GM18498 (cell line): Measurements from ENCODE around the gene OR8B12.
"Not testable (repeated sequence)": the region's sequence is repeated elsewhere in the genome, so short reads cannot be mapped to it uniquely, and the experiment has no call there.

ENCODE experiments used
- ATAC-seq: cut with Tn5 transposase; IDR thresholded peaks from one replicate; pipeline ENCODE4 v1.9.1; 2021; ENCODE audit warnings: mild to moderate bottlenecking, moderate library complexity; ENCODE audit not compliant: unreplicated experiment

OR8B12 gene

DNA sequence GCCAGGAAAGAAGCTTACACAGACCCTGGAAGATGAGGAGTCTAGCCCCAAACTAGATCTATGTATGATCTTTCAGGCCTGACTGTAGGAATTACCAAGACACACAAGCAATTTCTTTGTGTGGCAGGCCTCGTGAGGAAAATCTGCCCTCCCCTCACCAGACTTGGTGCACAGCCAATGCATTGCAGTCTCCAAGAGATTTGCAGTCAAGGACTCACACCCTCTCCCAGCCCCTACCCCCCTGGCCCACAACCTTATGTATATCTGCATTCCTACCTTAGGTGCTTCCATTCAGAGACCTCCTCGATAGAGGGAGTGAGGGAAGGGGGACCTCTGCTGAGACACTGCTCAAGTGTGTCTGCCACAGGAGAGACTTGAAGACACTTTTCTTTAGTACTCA, 9.8 kb downstream of the OR8B12 start:
- ATAC-seq = no peak

DNA sequence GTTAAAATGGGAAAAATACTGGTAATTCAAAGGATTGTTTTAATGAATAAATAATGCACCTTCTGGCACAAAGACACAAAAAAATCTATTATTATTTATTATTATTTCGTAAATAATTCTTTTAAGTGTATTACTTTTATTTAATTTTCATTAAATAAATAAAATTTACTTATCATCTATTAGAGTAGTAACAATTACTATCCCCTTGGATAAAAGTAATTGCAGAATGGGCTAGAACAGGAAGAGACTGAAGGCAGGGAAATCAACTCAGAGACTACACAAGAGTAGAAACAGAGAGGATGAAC, 23.0 kb downstream of the OR8B12 start:
- no peak for ATAC-seq

DNA sequence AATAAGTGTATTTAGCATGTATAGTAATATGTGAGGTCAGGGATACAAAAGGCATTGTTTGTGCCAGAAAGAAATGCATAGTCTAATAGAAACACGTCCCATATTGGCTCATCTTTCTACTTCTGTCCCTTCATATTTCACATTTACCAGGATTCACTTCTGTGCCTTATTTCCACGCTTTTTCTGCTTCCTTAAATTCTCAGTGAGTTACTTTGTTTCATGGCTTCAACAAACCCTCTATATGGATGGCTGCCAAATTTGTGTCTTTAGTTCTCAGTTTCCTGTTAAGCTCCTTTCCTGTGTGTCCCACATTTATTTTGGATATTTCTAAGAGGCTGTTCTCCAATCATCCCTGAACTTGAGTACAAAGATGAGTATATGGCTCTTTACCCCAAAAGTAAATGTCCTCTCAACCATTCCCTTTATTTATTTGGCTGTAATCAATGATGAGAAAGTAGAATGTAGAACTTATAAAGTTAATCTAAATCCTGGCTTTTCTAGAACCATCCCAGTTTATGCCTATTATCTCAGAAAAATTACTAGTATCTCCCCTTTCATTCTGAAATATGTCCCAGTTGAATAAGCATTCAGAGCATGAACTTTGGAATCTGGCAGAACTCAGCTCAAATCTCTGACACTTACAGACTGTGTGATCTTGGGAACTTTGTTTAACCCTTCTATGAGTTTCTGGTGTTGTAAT, 23.5 kb downstream of the OR8B12 start:
- ATAC-seq = no peak

DNA sequence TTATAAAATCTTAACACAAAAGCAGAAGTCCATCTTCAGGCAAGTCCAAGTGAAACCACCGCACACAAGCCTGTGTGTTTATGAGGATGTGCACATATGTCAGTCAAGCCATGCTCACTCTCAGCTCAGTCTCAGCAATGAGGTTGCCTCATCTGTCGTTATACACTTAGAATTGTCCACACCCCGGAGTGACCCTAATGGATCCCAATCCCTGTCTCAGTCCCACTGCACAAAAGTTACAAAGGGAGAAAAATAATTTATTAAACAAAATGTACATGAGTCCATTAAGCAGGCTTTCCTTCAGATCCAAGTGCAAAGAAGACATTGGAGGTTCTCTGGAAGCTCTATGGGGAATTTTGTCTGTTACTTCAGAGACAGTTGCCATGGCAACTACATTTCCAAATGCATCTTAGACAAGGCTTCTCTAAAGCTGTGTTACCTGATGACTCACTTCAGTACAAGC, 24.4 kb downstream of the OR8B12 start:
- no peak for ATAC-seq

DNA sequence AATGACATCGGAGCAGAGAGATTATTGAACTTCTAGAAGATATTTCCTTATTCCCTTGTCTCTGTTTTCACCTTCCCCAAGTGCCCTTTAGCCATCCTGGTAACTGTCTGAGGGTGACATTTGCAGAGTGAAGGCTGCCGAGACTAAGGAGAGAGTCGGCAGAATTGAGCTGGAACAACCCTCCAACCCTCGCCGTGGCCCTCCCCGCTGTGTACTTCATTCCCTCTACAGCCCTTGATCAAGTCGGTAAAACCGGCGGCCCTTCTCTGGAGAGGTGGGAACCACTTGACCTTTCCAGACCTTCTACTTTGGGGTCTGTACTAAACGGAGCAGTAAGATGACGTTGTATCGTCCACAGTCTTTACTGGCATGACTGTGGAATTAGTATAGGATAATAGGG, 26.1 kb downstream of the OR8B12 start:
- no peak for ATAC-seq

DNA sequence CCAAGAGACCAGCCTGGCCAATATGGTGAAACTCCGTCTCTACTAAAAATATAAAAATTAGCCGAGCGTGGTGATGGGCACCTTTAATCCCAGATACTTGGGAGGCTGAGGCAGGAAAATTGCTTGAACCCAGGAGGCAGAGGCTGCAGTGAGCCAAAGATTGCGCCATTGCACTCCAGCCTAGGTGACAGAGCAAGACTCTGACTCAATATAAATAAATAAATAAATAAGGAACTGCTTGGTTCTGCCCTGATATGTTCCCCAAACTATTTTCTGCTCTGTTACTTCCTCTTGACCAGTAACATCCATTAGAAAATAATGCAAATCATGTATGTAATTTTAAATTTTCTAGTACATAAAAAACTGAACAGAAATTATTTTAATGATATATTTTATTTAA, 28.8 kb downstream of the OR8B12 start:
- ATAC-seq = not testable (repeated sequence)

DNA sequence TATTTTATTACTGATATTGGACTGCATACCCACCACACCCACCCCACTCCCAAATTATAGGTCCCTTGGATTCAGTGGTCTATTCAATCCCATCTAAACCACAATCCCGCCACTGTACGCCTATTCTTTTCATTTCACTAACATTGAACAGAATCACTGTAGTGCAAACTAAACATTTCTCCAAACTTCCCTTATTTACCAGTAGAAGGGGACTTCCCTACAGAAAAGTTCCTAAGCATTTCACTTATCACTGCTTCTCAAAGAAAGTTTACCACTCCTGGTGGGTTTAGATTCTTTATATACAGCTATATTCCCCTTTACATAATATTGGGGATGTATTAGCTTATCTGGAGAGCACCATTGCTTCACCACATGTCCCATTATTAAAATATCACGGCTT, 29.3 kb downstream of the OR8B12 start:
- no peak for ATAC-seq

DNA sequence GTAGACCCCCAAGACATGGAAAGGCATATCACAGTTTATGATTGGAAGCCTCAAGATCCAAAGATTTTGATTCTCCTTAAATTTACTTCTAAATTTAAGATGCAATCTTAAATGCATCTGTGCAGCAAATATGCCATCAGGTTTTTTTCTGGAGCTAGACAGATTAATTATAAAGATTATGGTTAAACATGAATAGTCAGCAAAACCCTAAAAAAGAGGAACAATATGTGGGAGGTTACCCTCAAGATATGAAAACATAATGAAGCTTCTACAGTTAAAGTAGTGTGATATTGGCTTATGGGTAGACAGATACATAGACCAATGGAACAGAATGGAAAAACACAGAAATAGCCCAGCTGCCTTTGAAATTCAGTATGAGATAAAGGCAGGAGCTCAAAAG, 31.7 kb downstream of the OR8B12 start:
- no peak for ATAC-seq

DNA sequence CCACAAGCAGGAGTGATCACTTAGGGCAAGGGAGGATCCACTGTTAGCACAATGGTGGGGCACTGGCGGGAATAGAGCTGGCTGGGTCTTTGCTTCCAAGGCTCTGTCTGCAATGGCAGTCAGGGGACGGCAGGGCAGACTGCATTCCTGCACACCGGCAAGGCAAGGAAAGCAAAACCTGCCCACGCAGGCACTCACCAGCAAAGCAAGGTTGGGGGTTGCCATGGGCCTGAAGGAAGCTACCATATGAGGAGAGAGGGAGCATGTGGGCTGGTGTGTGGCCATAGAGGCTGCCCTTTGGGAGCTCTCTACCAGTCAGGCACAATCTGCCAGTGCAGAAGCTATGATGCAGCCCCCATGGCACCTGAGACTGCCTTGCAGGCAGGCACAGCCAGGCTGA, 33.2 kb downstream of the OR8B12 start:
- no peak for ATAC-seq

DNA sequence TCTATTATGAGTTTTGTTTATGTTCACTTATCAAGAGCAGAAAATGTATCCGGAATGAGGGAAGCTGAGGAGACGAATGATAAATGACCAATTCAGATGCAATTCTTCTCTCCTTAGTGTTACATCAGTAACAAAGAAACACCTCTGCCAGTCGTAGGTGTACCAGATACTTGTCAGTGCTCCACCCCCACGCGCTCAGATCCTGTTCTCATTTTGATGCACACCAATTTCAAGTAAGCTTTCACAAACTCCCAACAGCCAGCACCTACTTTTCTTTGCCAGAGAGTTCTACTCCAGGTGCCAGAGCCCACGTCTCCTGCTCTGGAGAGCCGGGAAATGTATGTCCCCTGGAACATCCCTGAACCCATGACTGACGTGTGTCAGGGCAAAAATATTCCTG, 43.7 kb downstream of the OR8B12 start:
- no peak for ATAC-seq

DNA sequence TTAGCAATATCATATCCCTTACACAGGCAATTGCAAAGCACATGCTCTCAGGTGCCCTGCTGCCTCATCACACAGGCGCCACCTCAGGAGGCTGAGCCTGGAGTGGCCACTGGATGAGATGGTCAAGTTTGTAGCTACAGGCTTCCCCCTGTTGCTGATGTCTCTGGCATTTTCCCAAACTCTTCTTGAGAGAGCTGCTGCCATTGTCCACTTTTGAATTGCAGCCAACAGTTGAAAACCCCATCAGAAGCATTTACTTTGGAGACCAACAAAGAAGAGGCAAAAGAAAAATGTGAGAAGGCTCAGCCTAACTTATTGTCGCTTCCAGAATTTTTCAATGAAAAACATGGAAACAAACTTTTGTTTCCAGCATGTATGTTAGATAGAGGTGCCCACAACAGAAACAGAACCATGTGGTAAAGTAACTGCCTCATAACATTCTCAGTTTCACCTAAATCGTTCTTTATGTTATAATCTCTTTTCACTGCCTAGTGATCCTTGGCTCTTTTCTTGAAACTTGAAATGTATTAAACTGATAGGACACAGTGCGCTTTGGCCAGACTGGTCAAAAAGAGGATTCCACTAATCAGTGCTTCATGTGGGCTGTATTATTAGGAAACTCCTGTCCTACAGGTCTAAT, 50.3 kb downstream of the OR8B12 start:
- ATAC-seq = no peak
